Measurements from ENCODE around the gene CD34.
"Not testable (repeated sequence)": the region's sequence is repeated elsewhere in the genome, so short reads cannot be mapped to it uniquely, and the experiment has no call there.

CD34 gene

DNA sequence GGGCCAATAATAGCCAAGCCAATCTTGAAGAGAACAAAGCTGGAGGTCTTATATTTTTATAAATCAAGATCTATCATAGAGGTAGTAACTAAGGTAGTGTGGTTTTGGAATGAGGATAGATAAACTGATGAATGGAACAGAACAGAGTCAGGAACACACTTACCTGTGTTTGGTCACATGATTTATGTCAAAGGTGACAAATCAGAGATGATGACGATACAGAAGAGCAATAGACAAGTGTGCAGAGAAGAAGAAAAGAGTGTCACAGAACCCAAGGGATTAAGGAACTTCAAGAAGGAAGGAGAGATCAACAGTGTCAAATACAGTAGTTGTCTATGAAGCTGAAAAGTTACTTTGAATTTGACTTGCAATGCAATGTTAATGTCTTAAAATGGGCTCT lies 16.1 kb upstream of the CD34 start:
- no peak for DNase-seq (ENCODE audit: low read depth in 3 of 3)

DNA sequence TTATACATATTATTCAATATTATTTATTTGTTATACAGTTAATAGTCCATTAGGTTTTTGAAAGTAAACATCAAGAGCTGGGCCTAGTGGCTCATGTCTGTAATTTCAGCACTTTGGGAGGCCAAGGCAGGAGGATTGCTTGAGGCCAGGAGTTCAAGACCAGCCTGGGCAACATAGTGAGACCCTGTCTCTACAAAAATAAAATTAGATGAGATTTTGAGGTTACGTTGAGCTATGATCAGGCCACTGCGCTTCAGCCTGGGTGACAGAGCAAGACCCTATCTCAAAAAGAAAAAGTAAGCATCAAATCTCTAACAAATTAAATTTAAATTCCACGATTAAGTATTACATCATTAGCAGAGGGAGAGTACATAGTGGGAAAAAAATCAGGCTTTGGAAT lies 15.0 kb upstream of the CD34 start:
- DNase-seq (ENCODE audit: low read depth in 3 of 3): not testable (repeated sequence)

DNA sequence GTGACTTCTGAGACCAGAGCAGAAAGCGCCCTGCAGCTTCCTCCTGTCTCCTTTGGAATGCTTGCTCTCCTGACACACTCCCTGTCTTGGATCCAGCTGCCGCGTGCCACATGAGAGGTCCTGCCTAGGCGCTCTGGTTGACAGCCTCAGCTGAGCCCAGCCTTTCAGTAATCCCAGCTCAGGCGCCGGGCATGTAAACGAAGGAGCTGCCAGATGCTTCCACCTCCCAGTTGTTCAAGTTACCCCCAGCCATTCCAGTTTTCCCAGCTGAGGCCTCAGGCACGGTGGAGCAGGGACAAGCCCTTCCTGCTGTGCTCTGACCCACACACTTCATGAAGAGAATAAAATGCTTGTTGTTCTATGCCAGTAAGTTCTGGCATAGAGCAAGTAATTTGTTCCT lies 14.3 kb upstream of the CD34 start:
- no peak for DNase-seq (ENCODE audit: low read depth in 3 of 3)

GRCh38 chr1:207923561-207923960 lies 12.6 kb upstream of the CD34 start:
- no peak for DNase-seq (ENCODE audit: low read depth in 3 of 3)

- DNase-seq (ENCODE audit: low read depth in 3 of 3): no peak
Measured at GRCh38 chr1:207923121-207923520, 12.2 kb upstream of the CD34 start.

GRCh38 chr1:207922554-207922953 lies 11.6 kb upstream of the CD34 start:
- DNase-seq (ENCODE audit: low read depth in 3 of 3): no peak

DNA sequence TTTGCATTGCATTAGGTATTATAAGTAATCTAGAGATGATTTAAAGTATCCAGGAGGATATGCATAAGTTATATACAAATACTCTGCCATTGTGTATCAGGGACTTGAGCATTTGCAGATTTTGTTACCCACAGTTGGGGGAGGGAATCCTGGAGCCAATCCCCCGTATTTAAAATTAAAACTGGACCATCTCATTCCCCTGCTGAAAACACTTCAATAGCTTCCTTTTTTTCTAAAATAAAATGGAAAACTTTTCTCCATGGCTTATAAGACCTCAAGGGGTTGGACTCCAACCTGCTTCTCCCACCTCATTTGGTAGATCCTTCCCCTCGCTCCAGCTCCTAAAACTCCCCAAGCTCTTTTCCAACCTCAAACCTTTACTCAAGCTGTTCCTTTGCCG lies 10.4 kb upstream of the CD34 start:
- DNase-seq (ENCODE audit: low read depth in 3 of 3): no peak

GRCh38 chr1:207920444-207921021 lies 9.6 kb upstream of the CD34 start:
- DNase-seq (ENCODE audit: low read depth in 3 of 3): no peak

- no peak for DNase-seq (ENCODE audit: low read depth in 3 of 3)
Measured at GRCh38 chr1:207919523-207920170, 8.7 kb upstream of the CD34 start.

DNA sequence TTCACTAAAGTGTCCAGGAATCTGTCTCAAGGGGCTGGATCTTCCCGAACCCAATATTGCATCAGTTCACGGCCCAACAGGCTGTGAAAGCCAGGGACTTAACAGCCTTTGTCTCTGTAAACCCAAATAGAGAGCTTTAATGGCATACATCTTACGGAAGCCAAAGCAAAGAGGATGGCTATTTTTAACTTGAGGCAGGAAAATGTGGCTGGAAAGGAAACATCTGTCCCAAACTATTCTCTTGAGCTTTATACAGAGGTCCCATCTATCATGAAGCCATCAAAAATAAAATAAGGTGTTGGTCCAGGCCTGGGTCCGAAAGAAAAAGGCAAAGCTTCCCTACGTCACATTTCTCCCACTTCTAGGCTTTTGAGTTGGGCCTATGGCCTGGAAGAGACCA lies 7.7 kb upstream of the CD34 start:
- no peak for DNase-seq (ENCODE audit: low read depth in 3 of 3)

DNA sequence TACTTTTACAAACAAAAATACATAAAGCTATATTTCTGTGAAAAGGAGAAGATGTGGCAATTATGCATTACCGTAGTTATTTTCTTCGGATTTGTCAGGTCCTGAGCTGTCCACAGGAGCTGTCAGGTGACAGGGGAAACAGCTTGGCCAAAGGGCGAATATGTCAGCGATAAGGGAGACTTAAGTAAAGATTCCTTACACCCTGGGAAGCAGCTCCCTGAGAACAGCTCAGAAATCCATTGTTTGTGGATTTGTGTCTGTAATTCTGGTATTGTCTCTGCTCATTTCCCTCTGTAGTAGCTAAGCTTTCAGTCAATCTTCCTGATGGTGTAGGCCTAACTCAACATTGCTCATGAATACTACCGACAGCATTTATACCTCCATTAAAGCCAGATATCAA lies 7.1 kb upstream of the CD34 start:
- DNase-seq (ENCODE audit: low read depth in 3 of 3): no peak

- no peak for DNase-seq (ENCODE audit: low read depth in 3 of 3)
Measured at GRCh38 chr1:207917080-207917479, 6.2 kb upstream of the CD34 start.

DNA sequence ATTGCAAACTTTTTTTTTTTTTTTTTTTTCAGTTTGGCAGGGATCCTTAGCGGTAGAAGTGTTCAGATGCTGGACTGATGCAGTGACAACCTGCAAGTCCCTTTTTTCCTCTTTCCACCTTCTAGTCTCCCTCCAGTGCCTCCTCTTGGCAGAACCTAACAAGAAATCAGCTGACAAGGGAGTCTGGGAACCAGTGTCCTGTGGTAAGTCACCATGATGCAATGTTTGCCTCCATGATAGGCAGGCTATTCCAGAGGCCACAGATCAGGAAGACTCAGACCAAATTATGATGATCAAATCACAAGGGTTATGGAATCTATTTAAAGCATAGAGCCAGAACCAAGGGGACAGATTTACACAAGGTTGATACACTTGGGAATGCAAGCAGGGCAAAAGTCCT lies 3.0 kb upstream of the CD34 start:
- no peak for DNase-seq (ENCODE audit: low read depth in 3 of 3)

DNA sequence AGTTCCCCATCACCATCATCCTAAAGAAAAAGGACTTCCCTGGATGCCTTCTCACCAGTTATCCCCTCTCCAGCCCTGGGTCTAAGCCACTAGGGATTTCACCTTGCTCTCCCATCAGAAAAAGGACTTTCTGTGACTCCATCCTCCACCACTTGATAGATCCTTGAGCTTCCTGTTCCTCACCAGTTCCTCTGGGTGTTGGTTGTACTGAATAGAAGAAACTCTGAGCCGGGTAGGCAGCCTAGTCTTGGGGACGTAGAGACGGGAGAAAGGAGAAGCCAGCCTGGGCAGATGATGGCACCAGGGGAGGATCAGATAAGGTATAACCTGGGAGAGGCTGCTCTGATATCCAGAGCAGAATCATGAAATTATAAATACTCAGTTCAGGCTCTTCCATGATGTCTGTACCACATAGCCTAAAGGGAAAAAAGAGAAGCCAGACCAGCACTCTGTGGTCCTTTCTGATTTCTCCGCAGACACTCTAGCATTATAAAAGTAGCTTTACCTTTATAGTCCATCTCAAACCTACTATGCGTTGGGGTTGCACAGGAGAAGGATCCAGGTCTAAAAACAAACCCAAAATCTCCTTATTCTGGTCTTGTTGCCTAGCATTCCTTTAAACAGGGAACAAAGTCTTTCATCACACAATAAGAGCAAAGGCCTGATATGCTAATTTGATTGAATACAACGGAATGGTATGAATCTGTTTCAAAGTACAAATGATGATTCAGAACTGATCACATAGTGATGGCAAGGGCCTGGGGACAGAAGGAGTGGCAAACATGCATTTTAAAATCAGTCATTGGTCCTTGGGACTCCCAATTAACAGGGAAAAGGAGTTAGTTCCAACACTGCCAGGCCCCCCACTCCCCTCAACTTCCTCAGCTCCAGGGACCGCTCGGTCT lies 1.2 kb upstream of the CD34 start:
- no peak for DNase-seq (ENCODE audit: low read depth in 3 of 3)

GRCh38 chr1:207909687-207910086 lies 1.2 kb downstream of the CD34 start:
- no peak for DNase-seq (ENCODE audit: low read depth in 3 of 3)

DNA sequence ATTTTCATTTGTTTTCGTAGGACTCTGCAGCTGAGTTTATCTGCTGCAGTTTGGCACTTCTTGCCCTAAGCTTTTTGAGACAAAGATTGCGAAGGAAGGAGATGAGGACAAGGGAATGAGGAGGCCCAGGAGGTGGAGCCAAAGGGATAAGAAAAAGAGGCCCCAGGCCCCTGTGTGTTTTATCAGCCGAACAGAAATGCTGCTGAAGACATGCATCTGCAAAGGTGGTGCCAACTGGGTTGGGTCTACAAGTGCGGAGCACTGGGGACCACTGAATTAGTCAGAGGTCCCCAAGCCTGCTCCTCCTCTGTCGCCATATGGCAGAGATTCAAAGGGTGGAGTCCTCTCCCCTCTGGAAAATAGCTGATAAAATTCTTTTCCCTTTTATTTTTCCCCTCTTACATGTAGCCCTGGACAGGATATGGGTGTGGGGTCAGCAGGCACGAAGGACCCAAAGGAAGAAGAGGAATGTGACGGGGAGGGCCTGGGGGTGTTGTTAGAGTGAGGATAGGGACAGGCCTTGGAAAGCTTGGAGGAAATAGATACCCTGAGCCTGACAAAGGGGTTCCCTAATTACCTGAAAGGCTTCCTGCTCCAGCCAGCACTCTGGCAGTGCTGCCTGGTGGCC lies 2.7 kb downstream of the CD34 start:
- no peak for DNase-seq (ENCODE audit: low read depth in 3 of 3)

DNA sequence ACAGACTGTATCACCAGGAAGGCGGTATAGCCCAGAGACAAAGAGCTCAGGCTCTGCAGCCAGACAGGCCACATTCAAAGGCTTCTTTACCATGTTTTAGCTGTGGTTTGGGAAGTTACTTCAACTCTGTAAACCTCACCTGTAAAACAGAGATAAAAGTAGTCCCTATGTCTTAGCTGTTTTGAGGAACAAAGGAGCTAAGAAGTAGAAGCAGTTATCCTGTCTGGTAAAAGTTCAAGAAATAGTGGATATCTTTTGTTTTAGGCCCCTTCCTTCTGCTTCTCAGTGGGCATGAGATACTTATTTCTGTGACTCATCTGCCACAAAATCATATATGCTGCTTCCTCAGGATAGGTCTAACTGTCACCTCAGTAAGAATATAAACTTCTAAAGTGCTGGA lies 6.5 kb downstream of the CD34 start:
- DNase-seq (ENCODE audit: low read depth in 3 of 3): no peak

DNA sequence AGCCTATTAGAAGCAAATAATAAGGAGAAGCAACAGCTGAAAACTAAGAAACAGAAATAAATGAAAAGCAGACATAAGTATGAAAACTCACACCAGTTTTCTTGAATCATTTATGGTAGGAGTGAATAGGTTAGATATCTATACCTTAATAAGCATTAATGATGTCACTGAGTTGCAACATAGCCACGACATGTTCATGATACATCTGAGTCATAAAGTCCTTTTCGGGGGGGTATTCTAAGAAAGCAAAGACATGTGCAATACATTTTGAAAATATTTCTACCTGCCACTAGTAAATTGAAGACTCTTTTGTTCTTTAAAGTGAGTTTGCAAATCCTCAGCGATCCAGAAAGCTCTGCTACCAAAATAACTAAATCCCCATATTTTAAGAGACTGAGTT lies 7.2 kb downstream of the CD34 start:
- DNase-seq (ENCODE audit: low read depth in 3 of 3): no peak

DNA sequence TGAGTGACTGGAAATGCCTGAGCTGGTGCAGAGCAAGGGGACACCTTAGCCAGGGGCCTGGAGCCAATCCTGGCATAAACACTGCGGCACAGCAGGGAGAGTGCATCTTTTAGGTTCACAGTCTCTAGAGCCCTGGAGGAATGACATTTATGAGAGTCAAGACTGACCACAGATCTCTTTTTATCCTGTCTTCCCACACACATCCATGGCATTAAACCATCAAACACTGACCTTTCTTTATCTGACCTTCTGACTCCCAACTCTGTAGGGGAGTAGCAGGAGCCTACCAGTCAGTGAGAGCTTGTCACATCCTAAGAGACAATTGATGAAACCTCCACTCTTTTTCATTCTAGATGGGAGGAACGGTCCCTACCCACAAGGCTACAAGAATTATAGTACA lies 7.9 kb downstream of the CD34 start:
- no peak for DNase-seq (ENCODE audit: low read depth in 3 of 3)

- DNase-seq (ENCODE audit: low read depth in 3 of 3): no peak
Measured at GRCh38 chr1:207902566-207902965, 8.4 kb downstream of the CD34 start.

DNA sequence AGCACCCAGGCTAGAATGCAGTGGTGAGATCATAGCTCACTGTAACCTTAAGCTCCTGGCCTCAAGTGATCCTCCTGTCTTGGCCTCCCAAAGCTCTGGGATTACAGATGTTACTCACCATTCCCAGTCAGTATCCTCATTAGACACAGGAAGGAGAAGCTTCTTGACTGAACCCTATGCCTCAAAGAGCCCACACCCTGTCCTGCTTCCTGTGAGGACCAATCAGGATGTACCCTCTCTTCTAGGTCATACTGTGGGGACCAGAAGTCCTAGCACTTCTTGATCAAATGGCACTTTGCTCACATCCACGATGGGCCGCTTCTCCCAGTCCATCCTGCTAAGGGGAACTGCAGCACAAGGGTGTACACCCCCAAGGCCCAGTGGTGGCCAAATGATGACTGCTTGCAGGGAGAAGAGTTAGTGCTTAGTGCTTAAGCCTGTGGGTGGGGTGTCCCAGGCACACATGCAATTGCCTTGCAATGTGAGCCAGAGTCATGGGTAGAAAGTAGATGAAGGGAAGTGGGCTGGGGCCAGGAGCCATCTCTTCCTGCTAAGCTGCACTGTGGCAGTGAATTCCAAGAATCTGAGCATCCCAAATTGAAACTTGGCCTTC lies 9.8 kb downstream of the CD34 start:
- no peak for DNase-seq (ENCODE audit: low read depth in 3 of 3)

- DNase-seq (ENCODE audit: low read depth in 3 of 3): no peak
Measured at GRCh38 chr1:207898836-207899235, 12.1 kb downstream of the CD34 start.
